Fibroblast of skin of back (primary cell): ENCODE data around the gene ANTXR1. TPM values are rescaled to one million over a fixed set of nuclear protein-coding genes. Genes with fewer than 3 reads are reported as not detected.

ENCODE experiments used
- DNase-seq: peaks from one replicate; pipeline ENCODE4 v3.0.0-alpha.2; 2013
- polyA plus RNA-seq, 2 experiments: library from polyadenylated mRNA; unstranded; fragments of 120-200 nt; gene quantifications; one replicate each; pipeline ENCODE4 v1.2.1, GENCODE V29; 2013; ENCODE audit not compliant: insufficient read length in 2 of 2

ANTXR1 gene
- polyA plus RNA-seq (2013, experiment 1 of 2; ENCODE audit: insufficient read length): 65.3 TPM
- polyA plus RNA-seq (2013, experiment 2 of 2; ENCODE audit: insufficient read length): 86.5 TPM

GRCh38 chr2:69013142-69013839, at the start of gene ANTXR1:
ANTXR1 (plus strand) TSS chr2:69013179; CDS start chr2:69013500, 321 bp downstream.
- peak; percentile 83 for DNase-seq

GRCh38 chr2:68964282-68964681, 48.7 kb upstream of the ANTXR1 start:
- DNase-seq: no peak

- DNase-seq: no peak
Observed at GRCh38 chr2:68968221-68968620, 44.8 kb upstream of the ANTXR1 start.

- DNase-seq: no peak
Observed at GRCh38 chr2:68969736-68970490, 43.1 kb upstream of the ANTXR1 start.

- DNase-seq: peak; percentile 75
Observed at GRCh38 chr2:68970566-68971265, 42.3 kb upstream of the ANTXR1 start.

- DNase-seq: peak; percentile 98
Observed at GRCh38 chr2:68971591-68972231, 41.3 kb upstream of the ANTXR1 start.

- DNase-seq: peak; percentile 36
Observed at GRCh38 chr2:68974251-68974650, 38.7 kb upstream of the ANTXR1 start, which contains the start of gene GKN1. GKN1 (plus strand) TSS chr2:68974636; CDS start chr2:68974678, 42 bp downstream.

GRCh38 chr2:68974946-68975665, 37.9 kb upstream of the ANTXR1 start:
- peak; percentile 29 for DNase-seq

- no peak for DNase-seq
Observed at GRCh38 chr2:68975844-68976243, 37.1 kb upstream of the ANTXR1 start.

- no peak for DNase-seq
Observed at GRCh38 chr2:68977453-68977852, 35.5 kb upstream of the ANTXR1 start.

- no peak for DNase-seq
Observed at GRCh38 chr2:68978098-68978497, 34.9 kb upstream of the ANTXR1 start.

- no peak for DNase-seq
Observed at GRCh38 chr2:68980956-68981355, 32.0 kb upstream of the ANTXR1 start.

- no peak for DNase-seq
Observed at GRCh38 chr2:68987021-68987503, 25.9 kb upstream of the ANTXR1 start.

- no peak for DNase-seq
Observed at GRCh38 chr2:68989035-68989434, 23.9 kb upstream of the ANTXR1 start.

- DNase-seq: no peak
Observed at GRCh38 chr2:68992341-68992740, 20.6 kb upstream of the ANTXR1 start.

GRCh38 chr2:68992933-68993332, 20.0 kb upstream of the ANTXR1 start:
- DNase-seq: no peak

GRCh38 chr2:68993660-68994059, 19.3 kb upstream of the ANTXR1 start:
- DNase-seq: no peak

- DNase-seq: peak; percentile 96
Observed at GRCh38 chr2:68994864-68995263, 18.1 kb upstream of the ANTXR1 start.

GRCh38 chr2:68995916-68996315, 17.1 kb upstream of the ANTXR1 start:
- DNase-seq: peak; percentile 86

GRCh38 chr2:68997401-68997800, 15.6 kb upstream of the ANTXR1 start:
- peak; percentile 47 for DNase-seq

GRCh38 chr2:69001879-69002278, 11.1 kb upstream of the ANTXR1 start:
- no peak for DNase-seq

GRCh38 chr2:69003731-69004130, 9.2 kb upstream of the ANTXR1 start:
- DNase-seq: no peak
